Natural killer cell (primary cell): Measurements from ENCODE around the gene FAM107B. TPM values are rescaled to one million over a fixed set of nuclear protein-coding genes. Genes with fewer than 3 reads are reported as not detected.

Source experiments
- ATAC-seq, 3 donors: fragments of 150-1000 bp in 2 of 3; fragments of 200-7000 bp in 1 of 3; cut with Tn5 transposase; 1 replicate in 1 of 3; 2 replicates in 2 of 3; pipeline ENCODE4 v1.10.0; 2021; ENCODE audit warnings: mild to moderate bottlenecking in 2 of 3, moderate library complexity in 2 of 3
- DNase-seq, 2 donors: peaks; one replicate each; pipeline versions ENCODE4 v3.0.0 to v3.0.0-alpha.2; 2013 to 2021; ENCODE audit warnings: mixed read lengths in 1 of 2
- H3K27ac ChIP-seq: one replicate; pipeline ENCODE4 v1.5.1; 2013; ENCODE audit warnings: mild to moderate bottlenecking, low read length
- H3K27me3 ChIP-seq: one replicate; pipeline ENCODE4 v1.6.1; 2013; ENCODE audit warnings: low read length; ENCODE audit not compliant: control insufficient read depth, insufficient read depth
- H3K36me3 ChIP-seq: one replicate; pipeline ENCODE4 v1.6.1; 2013; ENCODE audit warnings: low read length; ENCODE audit not compliant: control insufficient read depth, insufficient read depth
- H3K4me1 ChIP-seq: one replicate; pipeline ENCODE4 v1.6.1; 2013; ENCODE audit warnings: low read length; ENCODE audit not compliant: control insufficient read depth, insufficient read depth
- H3K4me3 ChIP-seq: one replicate; pipeline ENCODE4 v1.5.1; 2013; ENCODE audit warnings: low read length
- H3K9me3 ChIP-seq: one replicate; pipeline ENCODE4 v1.6.1; 2013; ENCODE audit warnings: low read length; ENCODE audit not compliant: control insufficient read depth, insufficient read depth
- H3K27ac Mint-ChIP-seq, 2 donors: one replicate each; pipeline ENCODE4 v1.8.0; 2022; ENCODE audit warnings: mild to moderate bottlenecking in 2 of 2, mixed read lengths in 2 of 2, moderate library complexity in 1 of 2
- H3K27me3 Mint-ChIP-seq, 2 donors: one replicate each; pipeline ENCODE4 v1.8.0; 2022; ENCODE audit warnings: low read depth in 2 of 2, mixed read lengths in 2 of 2
- H3K36me3 Mint-ChIP-seq: one replicate; pipeline ENCODE4 v1.8.0; 2022; ENCODE audit warnings: mixed read lengths
- H3K4me1 Mint-ChIP-seq, 2 donors: one replicate each; pipeline ENCODE4 v1.8.0; 2022; ENCODE audit warnings: mixed read lengths in 2 of 2
- H3K4me3 Mint-ChIP-seq: one replicate; pipeline ENCODE4 v1.8.0; 2022; ENCODE audit warnings: mild to moderate bottlenecking, moderate library complexity, mixed read lengths
- H3K9me3 Mint-ChIP-seq, 2 donors: one replicate each; pipeline ENCODE4 v1.8.0; 2022; ENCODE audit warnings: mixed read lengths in 2 of 2
- CTCF ChIP-seq: fragments of 200-600 bp; IDR thresholded peaks from one replicate; pipeline ENCODE4 v1.8.0; 2022; ENCODE audit warnings: antibody characterized with exemption
- WGBS: methylation state at CpG from one replicate; pipeline ENCODE4 v1.1.7; 2013; ENCODE audit warnings: missing lambda C conversion rate; ENCODE audit not compliant: insufficient coverage; 5-methylcytosine and 5-hydroxymethylcytosine counted together
- intact Hi-C: fragments of 100-400 bp; cut with micrococcal nuclease; formaldehyde crosslinking; loops from one replicate; pipeline ENCODE4 v1.14.2; 2022
- total RNA-seq, 4 donors: library from RNA; stranded (reverse); fragments of 120-200 nt in 1 of 4; gene quantifications; one replicate each; pipeline versions ENCODE4 v1.2.3 to v1.2.4, GENCODE V29; 2013 to 2022

Gene FAM107B
- total RNA-seq, 3 donors from 2014 or later (not counting 1 experiment from before 2014, with no cell fraction given) = 165 to 226 (median 224) TPM

- DNase-seq = no peak
- no peak for TF ChIP-seq CTCF
- Histone ChIP-seq H3K27me3 (no peaks in the 10 kb centered on the region), H3K36me3 (no peaks in the 10 kb centered on the region), H3K27ac (no peak overlapping the region), H3K4me1 (no peaks in the 10 kb centered on the region), H3K4me3 (no peak overlapping the region), H3K9me3 (no peaks in the 10 kb centered on the region)
- H3K4me1 Mint-ChIP-seq = no peaks in the 10 kb centered on the region
- H3K27me3 Mint-ChIP-seq = peaks cover 6 to 12% of the 10 kb centered on the region in 2 donors
- no peak overlapping the region for H3K27ac Mint-ChIP-seq
- intact Hi-C loops = no loop called here
- H3K9me3 Mint-ChIP-seq = no peaks in the 10 kb centered on the region
- H3K4me3 Mint-ChIP-seq = no peak overlapping the region
- ATAC-seq = no peak
- no peaks in the 10 kb centered on the region for H3K36me3 Mint-ChIP-seq
- 25% methylated on average over 2 of the region's 5 CpGs for WGBS
These were observed 23.9 kb upstream of the FAM107B start for GRCh38 chr10:14798636-14799035.

- H3K27me3 ChIP-seq = no peaks in the 10 kb centered on the region
- no peaks in the 10 kb centered on the region for H3K36me3 Mint-ChIP-seq
- no peaks in the 10 kb centered on the region for H3K27me3 Mint-ChIP-seq
- H3K9me3 ChIP-seq = peaks cover 4% of the 10 kb centered on the region
- WGBS = 97% methylated on average over 5 of the region's 5 CpGs
- no peak overlapping the region for H3K4me3 Mint-ChIP-seq
- no peaks in the 10 kb centered on the region for H3K4me1 ChIP-seq
- H3K4me3 ChIP-seq = no peak overlapping the region
- no peaks in the 10 kb centered on the region for H3K36me3 ChIP-seq
- peaks cover 0 to 1% of the 10 kb centered on the region in 2 donors for H3K4me1 Mint-ChIP-seq
- ATAC-seq (no peak), DNase-seq (no peak)
- intact Hi-C loops = no loop called here
- H3K27ac Mint-ChIP-seq = no peak overlapping the region
- no peak overlapping the region for H3K27ac ChIP-seq
- no peaks in the 10 kb centered on the region for H3K9me3 Mint-ChIP-seq
- TF ChIP-seq CTCF = no peak
These were observed 13.2 kb upstream of the FAM107B start for GRCh38 chr10:14787938-14788337.

- Mint-ChIP-seq H3K27ac (no peak overlapping the region), H3K36me3 (no peaks in the 10 kb centered on the region), H3K4me1 (peaks cover 0 to 6% of the 10 kb centered on the region in 2 donors), H3K4me3 (no peak overlapping the region), H3K27me3 (no peaks in the 10 kb centered on the region), H3K9me3 (no peaks in the 10 kb centered on the region)
- WGBS = 96% methylated on average over 4 of the region's 5 CpGs
- Histone ChIP-seq H3K9me3 (peaks cover 4% of the 10 kb centered on the region), H3K27me3 (no peaks in the 10 kb centered on the region), H3K36me3 (no peaks in the 10 kb centered on the region), H3K4me3 (no peak overlapping the region), H3K27ac (no peak overlapping the region), H3K4me1 (peaks cover 4% of the 10 kb centered on the region)
- DNase-seq (no peak), ATAC-seq (no peak)
- intact Hi-C loops = no loop called here
- no peak for TF ChIP-seq CTCF
These were observed 9.9 kb upstream of the FAM107B start for GRCh38 chr10:14784459-14785055.
